ENCODE data around the gene SDR42E2.
"Not testable (repeated sequence)": the region's sequence is repeated elsewhere in the genome, so short reads cannot be mapped to it uniquely, and the experiment has no call there.

SDR42E2 gene

DNA sequence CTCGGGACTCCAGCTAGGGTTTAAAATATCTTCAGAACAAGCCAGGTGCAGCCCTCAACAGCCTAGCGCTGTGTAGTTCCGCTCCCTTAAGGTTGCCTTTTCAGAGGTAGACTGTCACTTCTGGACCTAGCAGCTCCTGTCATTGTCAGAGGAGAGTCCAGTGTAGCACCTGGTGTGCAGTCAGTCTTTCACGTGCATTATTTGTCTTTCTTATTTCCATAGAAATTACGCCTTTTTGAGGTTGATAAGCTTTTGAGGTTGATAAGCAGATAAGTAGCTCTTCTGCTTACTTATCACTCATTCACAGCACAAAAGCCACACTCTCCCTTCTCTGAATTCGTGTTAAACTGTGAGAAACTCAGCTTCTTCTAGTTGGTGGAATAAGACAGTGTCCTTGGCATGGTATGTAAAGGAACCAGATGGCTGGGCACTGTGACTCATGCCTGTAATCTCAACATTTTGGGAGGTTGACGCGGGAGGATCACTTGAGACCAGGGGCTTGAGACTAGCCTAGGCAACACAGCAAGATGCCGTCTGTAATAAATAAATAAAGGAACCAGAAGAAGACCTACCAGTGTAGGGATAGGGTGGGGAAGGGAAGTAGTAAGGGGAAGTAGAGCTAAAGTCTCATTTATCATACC is 54.0 kb downstream of the SDR42E2 start:
- no peak for DNase-seq

DNA sequence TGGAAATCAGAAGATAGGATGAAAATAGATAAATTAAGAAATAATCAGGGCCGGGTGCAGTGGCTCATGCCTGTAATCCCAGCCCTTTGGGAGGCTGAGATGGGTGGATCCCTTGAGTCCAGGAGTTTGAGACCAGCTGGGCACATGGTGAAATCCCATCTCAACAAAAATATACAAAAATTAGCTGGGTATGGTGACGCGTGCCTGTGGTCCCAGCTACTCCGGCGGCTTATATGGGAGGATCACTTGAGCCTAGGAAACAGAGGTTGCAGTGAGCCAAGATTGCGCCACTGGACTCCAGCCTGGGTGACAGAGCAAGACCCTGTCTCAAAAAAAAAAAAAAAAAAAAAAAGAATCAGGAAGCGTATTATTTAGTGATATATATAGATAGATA is 54.5 kb downstream of the SDR42E2 start:
- not testable (repeated sequence) for DNase-seq

DNA sequence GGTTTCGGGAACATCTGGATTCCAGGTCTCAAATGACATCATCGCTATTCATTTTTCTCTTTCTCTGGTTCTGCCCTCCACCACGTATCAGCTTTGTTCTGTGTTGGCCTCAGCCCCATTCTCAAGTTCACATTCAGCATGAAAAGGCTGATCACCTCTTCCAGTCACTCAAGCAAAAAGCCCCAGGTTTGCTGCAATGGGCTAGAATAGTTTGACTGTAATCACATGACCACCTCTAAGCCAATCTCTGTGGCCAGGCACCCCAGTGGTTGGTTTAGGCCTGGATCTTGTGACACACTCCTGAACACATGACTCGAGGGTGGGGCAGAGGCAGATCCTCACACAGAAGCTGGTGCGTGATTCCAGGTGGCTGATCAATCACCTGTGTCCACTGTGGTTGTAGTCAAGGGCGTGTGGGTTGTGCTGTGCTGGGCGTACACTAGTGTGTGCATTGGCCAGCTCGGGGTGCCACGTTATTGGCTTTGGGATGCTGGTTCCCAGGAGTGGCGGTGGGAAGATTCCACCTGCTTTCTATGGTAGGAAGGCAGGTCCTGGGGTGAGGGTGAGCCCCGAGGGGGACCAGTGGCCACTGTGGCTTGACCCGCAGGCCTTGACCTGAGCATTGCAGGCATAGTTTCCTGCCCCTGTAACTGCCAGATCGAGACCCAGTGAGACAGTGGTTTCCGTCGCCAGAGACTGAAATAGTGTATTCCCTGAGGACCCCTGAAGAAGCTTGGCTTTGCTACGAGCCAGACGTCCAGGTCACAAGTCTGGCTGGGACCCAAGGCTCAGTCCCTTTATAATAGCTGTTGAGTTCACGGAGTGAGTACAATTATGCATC is 55.8 kb downstream of the SDR42E2 start:
- no peak for DNase-seq

DNA sequence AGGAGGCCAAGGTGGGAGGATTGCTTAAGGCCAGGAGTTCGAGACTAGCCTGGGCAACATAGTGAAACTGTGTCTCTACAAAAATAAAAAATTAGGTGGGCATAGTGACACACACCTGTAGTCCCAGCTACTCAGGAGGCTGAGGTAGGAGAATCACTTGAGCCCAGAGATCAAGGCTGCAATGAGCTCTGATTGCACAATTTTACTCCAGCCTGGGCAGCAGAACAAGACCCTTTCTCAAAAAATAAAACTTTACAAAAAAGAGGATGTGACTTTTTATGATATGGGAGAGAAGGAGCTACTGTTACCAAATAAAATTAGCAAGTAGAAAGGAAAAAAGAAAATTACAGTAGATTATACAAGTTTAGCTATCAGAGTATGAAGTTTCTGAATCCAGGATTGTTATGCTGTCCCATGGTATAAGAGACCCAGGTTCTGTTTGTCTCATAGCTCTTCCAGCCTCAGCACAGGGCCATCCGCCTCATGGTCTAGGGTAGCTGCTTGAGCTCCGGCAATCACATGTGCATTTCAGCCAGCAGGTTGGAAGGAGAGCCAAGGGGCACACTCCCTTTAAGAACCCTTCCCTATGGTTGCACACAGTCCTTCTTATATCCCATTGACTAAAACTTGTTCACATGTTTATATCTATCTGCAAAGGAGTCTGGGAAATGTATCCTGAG is 57.2 kb downstream of the SDR42E2 start:
- DNase-seq, result no peak

DNA sequence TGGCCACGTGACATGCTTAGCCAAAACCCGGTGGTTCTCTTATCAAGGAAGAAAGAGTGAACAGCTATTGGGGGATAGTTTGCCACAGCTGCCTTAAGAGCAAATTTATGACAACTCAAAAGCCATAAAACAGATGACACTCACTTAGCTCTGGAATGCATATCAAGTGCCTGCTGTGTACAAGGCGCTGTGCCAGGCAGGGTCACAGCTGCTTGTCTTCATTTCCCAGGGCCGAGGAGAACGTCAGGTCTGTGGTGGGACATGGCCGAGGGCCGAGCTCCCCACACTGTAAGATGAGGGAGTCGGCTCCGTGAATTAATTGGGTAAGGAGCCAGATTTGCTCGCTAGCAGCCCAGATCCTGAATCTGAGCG is 57.7 kb downstream of the SDR42E2 start:
- DNase-seq, result no peak

DNA sequence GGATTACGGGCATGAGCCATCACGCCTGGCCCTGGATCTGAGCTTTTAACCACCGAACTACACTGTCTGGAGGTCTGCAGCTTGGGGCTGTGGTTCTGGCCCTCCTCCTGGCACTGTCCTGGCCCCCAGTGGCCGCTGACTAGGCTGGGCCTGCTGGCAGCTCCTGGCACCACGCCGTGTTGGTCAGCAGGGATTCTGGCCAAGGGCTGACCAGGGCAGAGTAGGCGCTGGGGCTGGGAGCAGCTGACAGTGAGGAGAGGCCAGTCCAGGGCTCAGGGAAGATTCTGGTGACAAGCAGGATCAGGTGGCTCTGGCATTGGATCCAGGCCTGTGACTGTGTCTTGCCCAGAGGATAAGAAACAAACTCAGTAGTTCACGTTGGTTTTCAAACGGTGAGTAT is 58.4 kb downstream of the SDR42E2 start:
- DNase-seq, result no peak

GRCh38 chr16:22222006-22222405 is 59.7 kb downstream of the SDR42E2 start:
- DNase-seq, result no peak

DNA sequence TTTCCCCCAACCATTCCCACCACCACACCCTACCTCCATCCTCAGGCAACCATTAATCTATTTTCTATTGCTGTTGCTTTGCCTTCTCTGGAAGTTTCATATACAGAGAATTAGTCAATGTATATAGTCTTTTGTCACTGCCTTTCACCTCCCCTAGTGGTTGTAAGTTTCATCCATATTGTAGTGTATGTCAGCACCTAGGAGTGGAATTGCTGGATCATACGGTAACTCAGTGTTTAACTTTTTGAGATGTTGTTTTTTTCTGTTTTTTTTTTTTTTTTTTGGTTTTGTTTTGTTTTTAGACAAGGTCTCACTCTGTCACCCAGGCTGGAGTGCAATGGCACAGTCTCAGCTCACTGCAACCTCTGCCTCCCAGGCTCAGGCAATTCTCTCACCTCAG is 60.7 kb downstream of the SDR42E2 start:
- DNase-seq, result no peak

GRCh38 chr16:22225060-22225459 is 62.8 kb downstream of the SDR42E2 start:
- no peak for DNase-seq

- DNase-seq, result no peak
Measured at GRCh38 chr16:22229889-22230288, 67.6 kb downstream of the SDR42E2 start.

- no peak for DNase-seq
Measured at GRCh38 chr16:22232277-22233036, 70.2 kb downstream of the SDR42E2 start.

DNA sequence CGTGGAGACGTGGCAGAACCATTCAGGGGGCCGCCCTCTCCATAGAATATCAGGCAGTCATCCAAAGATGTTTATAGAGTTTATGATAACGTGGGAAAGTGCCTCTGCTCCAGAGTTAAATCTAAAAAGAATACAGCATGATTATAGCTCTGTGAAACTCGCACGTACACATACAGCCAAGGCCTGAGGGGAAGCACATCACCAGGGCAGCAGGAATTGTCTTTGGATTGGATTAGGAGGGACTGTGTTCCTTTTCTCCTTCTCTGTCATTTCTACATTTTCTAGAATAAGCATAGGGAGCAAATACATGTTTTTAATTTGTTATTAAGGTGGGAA is 70.7 kb downstream of the SDR42E2 start:
- no peak for DNase-seq

DNA sequence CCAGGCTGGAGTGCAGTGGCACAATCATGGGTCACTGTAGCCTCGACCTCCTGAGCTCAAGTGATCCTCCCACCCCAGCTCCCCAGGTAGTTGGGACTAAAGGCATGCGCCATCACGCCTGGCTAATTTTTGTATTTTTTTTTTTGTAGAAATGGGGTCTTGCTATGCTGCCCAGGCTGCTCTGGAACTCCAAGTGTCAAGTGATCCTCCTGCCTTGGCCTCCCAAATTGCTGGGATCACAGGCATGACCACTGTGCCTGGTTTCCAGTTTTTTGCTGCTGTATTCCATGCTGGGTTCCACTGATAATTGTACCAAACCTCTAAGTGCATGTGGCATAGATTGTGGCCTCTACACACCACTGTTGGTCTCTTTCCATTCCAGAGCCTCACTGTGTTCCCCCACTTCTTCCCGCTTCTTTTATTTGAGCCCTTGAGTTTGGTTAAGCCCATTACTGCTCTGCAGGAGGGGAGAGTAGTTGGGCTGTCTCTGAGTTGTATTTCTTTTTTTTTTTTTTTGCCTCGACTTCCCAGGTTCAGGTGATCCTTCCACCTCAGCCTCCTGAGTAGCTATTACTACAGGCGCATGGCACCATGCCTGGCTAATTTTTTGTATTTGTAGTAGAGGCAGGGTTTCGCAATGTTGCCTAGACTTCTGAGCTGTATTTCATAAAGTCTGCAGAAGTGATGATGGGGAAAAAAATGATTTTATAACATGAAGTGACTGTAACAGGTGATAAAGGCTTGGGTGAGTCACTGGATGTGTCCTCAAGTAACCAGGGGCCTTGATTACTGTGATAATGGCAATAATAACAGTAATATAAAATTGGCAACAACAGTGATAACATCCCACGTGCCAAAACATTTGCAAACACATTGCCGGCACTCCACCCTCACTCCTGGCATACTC is 73.8 kb downstream of the SDR42E2 start:
- DNase-seq, result no peak

- DNase-seq, result no peak
Measured at GRCh38 chr16:22239131-22239805, 77.0 kb downstream of the SDR42E2 start.

DNA sequence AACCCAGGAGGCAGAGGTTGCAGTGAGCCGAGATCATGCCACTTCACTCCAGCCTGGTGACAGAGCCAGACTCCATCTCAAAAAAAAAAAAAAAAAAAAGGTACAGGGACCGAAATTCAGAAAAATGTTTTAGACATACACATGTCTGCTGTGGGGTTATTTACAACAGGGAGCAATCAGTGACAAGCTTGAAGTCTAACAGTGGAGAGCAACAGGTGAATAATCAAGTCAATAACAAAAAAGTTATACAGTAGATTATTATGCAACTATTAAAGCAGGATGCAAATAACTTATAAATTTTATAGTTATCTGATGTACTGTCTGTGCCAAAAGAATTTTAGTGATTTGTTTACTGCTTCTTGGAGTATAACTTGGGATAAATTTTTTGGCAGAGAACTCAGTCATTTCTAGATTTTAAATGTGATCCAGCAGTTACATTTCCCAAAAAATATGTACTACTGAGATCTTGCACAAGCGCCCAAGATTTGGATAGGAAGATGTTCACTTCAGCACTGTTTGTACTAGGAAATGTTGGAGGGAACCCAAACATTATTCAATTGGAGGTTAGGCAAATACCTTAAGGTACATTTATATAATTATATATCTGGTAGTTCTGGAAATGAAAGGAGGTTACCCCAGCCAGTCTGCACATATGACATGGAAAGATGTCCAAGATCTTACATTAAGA is 77.9 kb downstream of the SDR42E2 start:
- no peak for DNase-seq
